Fibroblast of lung (primary cell): ENCODE data around the gene DOK3.

Source experiments
- CTCF ChIP-seq, 2 donors: IDR thresholded peaks in 1 of 2; conservative IDR thresholded peaks in 1 of 2; 1 replicate in 1 of 2; 2 replicates in 1 of 2; pipeline ENCODE4 v1.5.1; 2011 to 2012; ENCODE audit warnings: low read length in 2 of 2, control low read depth in 1 of 2, inconsistent platforms in 1 of 2, low read depth in 1 of 2, mild to moderate bottlenecking in 1 of 2
- EZH2 ChIP-seq: IDR thresholded peaks from 2 replicates; pipeline ENCODE4 v1.5.1; 2012; ENCODE audit warnings: low read length, control low read depth, mild to moderate bottlenecking; ENCODE audit errors: missing control alignments

- TF ChIP-seq CTCF (conservative IDR thresholded peaks at IDR 0.05 in 1 of 2, IDR thresholded peaks at IDR 0.05 in 1 of 2; ENCODE audit: low read depth in 1 of 2, low read length in 2 of 2) (no peak), EZH2 (no peak)
Measured at GRCh38 chr5:177516601-177517568, 7.3 kb upstream of the DOK3 start, which contains the start of gene DDX41.
